ENCODE data around the gene ME2. TPM values are rescaled to one million over a fixed set of nuclear protein-coding genes. Genes with fewer than 3 reads are reported as not detected.

Gene ME2
- total RNA-seq, 1 donor from 2014 or later = 41.9 TPM

DNA sequence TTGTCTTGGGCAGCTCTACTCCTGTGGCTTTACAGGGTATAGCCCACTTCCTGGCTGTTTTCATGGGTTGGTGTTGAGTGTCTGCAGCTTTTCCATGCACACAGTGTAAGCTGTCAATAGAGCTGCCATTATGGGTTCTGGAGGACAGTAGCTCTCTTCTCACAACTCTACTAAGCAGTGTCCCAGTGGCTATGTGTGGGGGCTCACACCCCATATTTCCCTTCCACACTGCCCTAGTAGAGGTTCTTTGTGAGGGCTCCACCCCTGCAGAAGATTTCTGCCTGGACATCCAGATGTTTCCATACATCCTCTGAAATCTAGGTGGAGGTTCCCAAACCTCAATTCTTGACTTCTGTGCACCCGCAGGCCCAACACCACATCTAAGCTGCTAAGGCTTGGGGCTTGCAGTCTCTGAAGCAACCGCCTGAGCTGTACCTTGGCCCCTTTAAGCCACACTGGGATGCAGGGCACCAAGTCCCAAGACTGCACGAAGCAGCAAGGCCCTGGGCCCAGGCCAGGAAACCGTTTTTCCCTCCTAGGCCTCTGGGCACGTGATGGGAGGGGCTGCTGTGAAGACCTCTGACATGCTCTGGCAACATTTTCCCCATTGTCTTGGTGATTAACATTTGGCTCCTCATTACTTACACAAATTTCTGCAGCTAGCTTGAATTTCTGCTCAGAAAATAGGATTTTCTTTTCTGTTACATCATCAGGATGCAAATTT, 98.3 kb downstream of the ME2 start:
- H3K4me3 Mint-ChIP-seq (ENCODE audit: unreplicated experiment) = no peak overlapping the region
- H3K36me3 Mint-ChIP-seq (ENCODE audit: unreplicated experiment) = peaks cover 36% of the 10 kb centered on the region
- H3K27ac Mint-ChIP-seq (ENCODE audit: unreplicated experiment) = no peak overlapping the region

DNA sequence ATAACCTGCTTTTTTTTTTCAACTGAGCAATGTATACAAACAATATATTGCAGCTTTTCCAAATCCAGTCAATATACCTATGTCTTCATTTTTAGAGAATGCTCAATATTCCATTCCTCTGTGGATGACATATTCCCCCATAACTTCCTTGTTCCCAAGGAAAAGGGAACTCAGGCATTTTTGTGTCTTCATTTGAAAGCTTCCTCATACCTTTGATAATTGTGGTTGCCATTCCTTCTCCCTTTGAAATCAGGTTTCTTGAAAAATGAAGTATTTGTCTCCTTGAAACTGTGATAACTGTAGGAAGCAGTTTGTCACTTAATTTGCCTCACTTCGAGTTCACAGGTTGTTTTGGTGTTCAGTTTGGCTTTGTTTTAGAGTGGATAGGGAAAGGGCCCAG, 102.5 kb downstream of the ME2 start:
- H3K27me3 Mint-ChIP-seq (ENCODE audit: unreplicated experiment) = peaks cover 2% of the 10 kb centered on the region
- H3K27ac Mint-ChIP-seq (ENCODE audit: unreplicated experiment) = no peak overlapping the region
- H3K4me1 Mint-ChIP-seq (ENCODE audit: low read depth, unreplicated experiment) = no peaks in the 10 kb centered on the region
- no peak overlapping the region for H3K4me3 Mint-ChIP-seq (ENCODE audit: unreplicated experiment)
- H3K9me3 Mint-ChIP-seq (ENCODE audit: unreplicated experiment) = peaks cover 2% of the 10 kb centered on the region
- DNase-seq = no peak
- peaks cover 26% of the 10 kb centered on the region for H3K36me3 Mint-ChIP-seq (ENCODE audit: unreplicated experiment)
- TF ChIP-seq, protein P1, sequence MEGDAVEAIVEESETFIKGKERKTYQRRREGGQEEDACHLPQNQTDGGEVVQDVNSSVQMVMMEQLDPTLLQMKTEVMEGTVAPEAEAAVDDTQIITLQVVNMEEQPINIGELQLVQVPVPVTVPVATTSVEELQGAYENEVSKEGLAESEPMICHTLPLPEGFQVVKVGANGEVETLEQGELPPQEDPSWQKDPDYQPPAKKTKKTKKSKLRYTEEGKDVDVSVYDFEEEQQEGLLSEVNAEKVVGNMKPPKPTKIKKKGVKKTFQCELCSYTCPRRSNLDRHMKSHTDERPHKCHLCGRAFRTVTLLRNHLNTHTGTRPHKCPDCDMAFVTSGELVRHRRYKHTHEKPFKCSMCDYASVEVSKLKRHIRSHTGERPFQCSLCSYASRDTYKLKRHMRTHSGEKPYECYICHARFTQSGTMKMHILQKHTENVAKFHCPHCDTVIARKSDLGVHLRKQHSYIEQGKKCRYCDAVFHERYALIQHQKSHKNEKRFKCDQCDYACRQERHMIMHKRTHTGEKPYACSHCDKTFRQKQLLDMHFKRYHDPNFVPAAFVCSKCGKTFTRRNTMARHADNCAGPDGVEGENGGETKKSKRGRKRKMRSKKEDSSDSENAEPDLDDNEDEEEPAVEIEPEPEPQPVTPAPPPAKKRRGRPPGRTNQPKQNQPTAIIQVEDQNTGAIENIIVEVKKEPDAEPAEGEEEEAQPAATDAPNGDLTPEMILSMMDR (IDR thresholded peaks at IDR 0.05; ENCODE audit: partially characterized antibody, unreplicated experiment) = no peak

More for the DNA sequence above, 98.3 kb downstream of the ME2 start:
- peaks cover 4% of the 10 kb centered on the region for H3K9me3 Mint-ChIP-seq (ENCODE audit: unreplicated experiment)
- no peak for DNase-seq
- H3K27me3 Mint-ChIP-seq (ENCODE audit: unreplicated experiment) = no peaks in the 10 kb centered on the region
- TF ChIP-seq, protein P1 (IDR thresholded peaks at IDR 0.05; ENCODE audit: partially characterized antibody, unreplicated experiment) = no peak
- H3K4me1 Mint-ChIP-seq (ENCODE audit: low read depth, unreplicated experiment) = no peaks in the 10 kb centered on the region

DNA sequence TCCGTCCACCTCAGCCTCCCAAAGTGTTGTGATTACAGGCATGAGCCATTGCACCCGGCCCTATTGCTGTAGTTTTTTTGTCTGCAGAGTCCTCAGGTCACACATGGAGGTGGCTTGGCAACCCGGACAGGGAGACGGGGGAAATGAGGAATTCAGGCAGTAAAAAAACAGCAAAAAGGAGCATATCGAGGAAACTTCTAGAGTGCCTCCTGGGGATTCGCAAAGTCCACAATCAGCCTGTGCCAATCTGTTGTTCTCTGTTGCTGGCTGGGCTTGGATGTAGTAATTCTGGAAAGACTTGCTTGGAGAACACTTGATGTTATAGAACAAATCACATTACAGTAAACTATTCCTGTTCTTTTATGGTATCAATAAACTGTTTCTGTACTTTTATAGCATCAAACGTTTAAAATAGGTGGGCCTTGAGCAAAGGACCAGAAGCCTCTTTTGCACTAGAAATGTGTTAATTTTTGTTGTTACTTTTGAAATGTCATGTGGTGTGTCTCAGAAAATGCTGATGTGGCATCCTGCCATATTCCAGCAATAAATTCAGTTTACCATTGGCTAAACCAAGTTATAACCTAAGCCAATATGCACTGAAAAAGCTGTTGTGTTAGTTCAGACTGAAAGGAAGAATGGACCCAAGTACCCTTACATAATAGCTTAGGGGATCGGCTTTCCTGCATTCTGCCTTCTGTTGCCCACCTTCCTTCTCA, 103.3 kb downstream of the ME2 start:
- H3K27ac Mint-ChIP-seq (ENCODE audit: unreplicated experiment) = no peak overlapping the region
- H3K9me3 Mint-ChIP-seq (ENCODE audit: unreplicated experiment) = peaks cover 2% of the 10 kb centered on the region
- H3K4me1 Mint-ChIP-seq (ENCODE audit: low read depth, unreplicated experiment) = peaks cover 4% of the 10 kb centered on the region

DNA sequence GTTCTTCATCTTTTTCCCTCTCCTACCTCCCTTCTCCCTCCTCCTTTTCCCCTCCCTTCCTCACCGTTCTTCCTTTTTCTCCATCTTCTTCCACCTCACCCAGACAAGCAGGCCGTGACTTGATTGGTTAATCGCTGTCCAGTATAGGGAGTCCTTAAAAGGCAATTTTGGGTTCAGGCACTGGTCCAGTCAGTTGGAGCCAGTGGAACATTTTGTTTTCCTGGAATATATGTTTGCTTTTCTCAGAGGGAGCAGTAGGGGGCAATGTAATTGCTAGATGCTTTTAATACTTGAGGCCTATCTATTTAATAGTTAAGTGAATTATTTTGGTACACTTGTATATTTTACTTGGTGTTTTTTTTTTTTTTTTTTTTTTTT, 103.9 kb downstream of the ME2 start:
- peaks cover 2% of the 10 kb centered on the region for H3K27me3 Mint-ChIP-seq (ENCODE audit: unreplicated experiment)
- peaks cover 11% of the 10 kb centered on the region for H3K36me3 Mint-ChIP-seq (ENCODE audit: unreplicated experiment)
- H3K4me1 Mint-ChIP-seq (ENCODE audit: low read depth, unreplicated experiment) = peaks cover 4% of the 10 kb centered on the region
- DNase-seq = no peak
- no peak overlapping the region for H3K4me3 Mint-ChIP-seq (ENCODE audit: unreplicated experiment)
- no peak overlapping the region for H3K27ac Mint-ChIP-seq (ENCODE audit: unreplicated experiment)
- TF ChIP-seq, protein P1 (IDR thresholded peaks at IDR 0.05; ENCODE audit: partially characterized antibody, unreplicated experiment) = no peak
- H3K9me3 Mint-ChIP-seq (ENCODE audit: unreplicated experiment) = peaks cover 2% of the 10 kb centered on the region

More for the DNA sequence above, 103.3 kb downstream of the ME2 start:
- Mint-ChIP-seq H3K36me3 (ENCODE audit: unreplicated experiment) (peaks cover 17% of the 10 kb centered on the region), H3K27me3 (ENCODE audit: unreplicated experiment) (peaks cover 2% of the 10 kb centered on the region), H3K4me3 (ENCODE audit: unreplicated experiment) (no peak overlapping the region)
- TF ChIP-seq, protein P1 (IDR thresholded peaks at IDR 0.05; ENCODE audit: partially characterized antibody, unreplicated experiment) = no peak
- no peak for DNase-seq
